Measurements from ENCODE around the gene RTN4R.

Gene RTN4R

GRCh38 chr22:20226760-20227350 lies 41.3 kb downstream of the RTN4R start:
- DNase-seq: no peak

- no peak for DNase-seq
Observed at GRCh38 chr22:20226077-20226716, 41.9 kb downstream of the RTN4R start.

- no peak for DNase-seq
Observed at GRCh38 chr22:20225693-20225966, 42.5 kb downstream of the RTN4R start.

GRCh38 chr22:20224917-20225692 lies 43.0 kb downstream of the RTN4R start:
- DNase-seq: no peak

GRCh38 chr22:20224256-20224626 lies 43.9 kb downstream of the RTN4R start:
- no peak for DNase-seq

GRCh38 chr22:20223421-20224255 lies 44.5 kb downstream of the RTN4R start:
- DNase-seq: no peak

- DNase-seq: no peak
Observed at GRCh38 chr22:20222764-20223420, 45.2 kb downstream of the RTN4R start.

- no peak for DNase-seq
Observed at GRCh38 chr22:20221421-20222340, 46.4 kb downstream of the RTN4R start.

- no peak for DNase-seq
Observed at GRCh38 chr22:20220629-20221026, 47.5 kb downstream of the RTN4R start.

- no peak for DNase-seq
Observed at GRCh38 chr22:20219667-20220628, 48.2 kb downstream of the RTN4R start.

GRCh38 chr22:20218987-20219386 lies 49.1 kb downstream of the RTN4R start:
- no peak for DNase-seq

- no peak for DNase-seq
Observed at GRCh38 chr22:20218326-20218872, 49.7 kb downstream of the RTN4R start.

- no peak for DNase-seq
Observed at GRCh38 chr22:20217563-20217962, 50.6 kb downstream of the RTN4R start.

GRCh38 chr22:20216863-20217499 lies 51.1 kb downstream of the RTN4R start:
- no peak for DNase-seq

GRCh38 chr22:20215742-20216141 lies 52.4 kb downstream of the RTN4R start:
- no peak for DNase-seq

- DNase-seq: no peak
Observed at GRCh38 chr22:20214853-20215252, 53.3 kb downstream of the RTN4R start.

- DNase-seq: no peak
Observed at GRCh38 chr22:20213833-20214708, 54.0 kb downstream of the RTN4R start.

GRCh38 chr22:20212754-20213699 lies 55.1 kb downstream of the RTN4R start:
- no peak for DNase-seq
